ENCODE data around the gene ARHGAP44.

DNA sequence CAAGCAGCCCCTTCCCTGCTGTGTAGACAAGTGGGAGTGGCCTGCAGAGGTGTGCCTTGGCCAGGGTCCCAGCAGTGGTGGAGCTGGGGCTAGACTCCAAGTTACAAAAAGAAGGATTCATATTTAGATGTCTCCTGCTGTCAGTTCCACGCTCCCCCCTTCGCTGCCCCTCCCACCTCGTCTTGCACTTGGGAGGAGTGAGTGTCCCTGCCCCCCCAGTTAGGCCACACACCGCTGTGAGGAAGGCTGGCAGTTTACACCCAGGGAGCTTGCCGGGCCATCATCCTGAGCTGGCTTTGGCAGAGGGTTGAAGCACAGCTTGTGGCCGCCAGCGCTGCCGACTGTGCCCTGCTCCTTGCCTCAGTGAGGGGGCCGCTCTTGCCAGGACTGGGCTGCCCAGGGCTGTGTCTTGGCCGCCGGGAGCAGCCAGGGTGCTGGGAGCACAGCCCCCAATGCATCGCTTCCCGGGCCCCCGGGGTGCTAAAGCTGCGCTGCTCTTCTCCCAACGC is 184.3 kb downstream of the ARHGAP44 start:
- TF ChIP-seq, protein P1, sequence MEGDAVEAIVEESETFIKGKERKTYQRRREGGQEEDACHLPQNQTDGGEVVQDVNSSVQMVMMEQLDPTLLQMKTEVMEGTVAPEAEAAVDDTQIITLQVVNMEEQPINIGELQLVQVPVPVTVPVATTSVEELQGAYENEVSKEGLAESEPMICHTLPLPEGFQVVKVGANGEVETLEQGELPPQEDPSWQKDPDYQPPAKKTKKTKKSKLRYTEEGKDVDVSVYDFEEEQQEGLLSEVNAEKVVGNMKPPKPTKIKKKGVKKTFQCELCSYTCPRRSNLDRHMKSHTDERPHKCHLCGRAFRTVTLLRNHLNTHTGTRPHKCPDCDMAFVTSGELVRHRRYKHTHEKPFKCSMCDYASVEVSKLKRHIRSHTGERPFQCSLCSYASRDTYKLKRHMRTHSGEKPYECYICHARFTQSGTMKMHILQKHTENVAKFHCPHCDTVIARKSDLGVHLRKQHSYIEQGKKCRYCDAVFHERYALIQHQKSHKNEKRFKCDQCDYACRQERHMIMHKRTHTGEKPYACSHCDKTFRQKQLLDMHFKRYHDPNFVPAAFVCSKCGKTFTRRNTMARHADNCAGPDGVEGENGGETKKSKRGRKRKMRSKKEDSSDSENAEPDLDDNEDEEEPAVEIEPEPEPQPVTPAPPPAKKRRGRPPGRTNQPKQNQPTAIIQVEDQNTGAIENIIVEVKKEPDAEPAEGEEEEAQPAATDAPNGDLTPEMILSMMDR (IDR thresholded peaks at IDR 0.05), result no peak
- TF ChIP-seq POLR2AphosphoS5 (IDR thresholded peaks at IDR 0.05), result no peak
